ENCODE results near the gene BRK1. TPM values are rescaled to one million over a fixed set of nuclear protein-coding genes. Genes with fewer than 3 reads are reported as not detected.
"Not testable (repeated sequence)": the region's sequence is repeated elsewhere in the genome, so short reads cannot be mapped to it uniquely, and the experiment has no call there.

BRK1 gene
- total and polyA plus RNA-seq, 4 donors = 103 to 372 (median 197) TPM

DNA sequence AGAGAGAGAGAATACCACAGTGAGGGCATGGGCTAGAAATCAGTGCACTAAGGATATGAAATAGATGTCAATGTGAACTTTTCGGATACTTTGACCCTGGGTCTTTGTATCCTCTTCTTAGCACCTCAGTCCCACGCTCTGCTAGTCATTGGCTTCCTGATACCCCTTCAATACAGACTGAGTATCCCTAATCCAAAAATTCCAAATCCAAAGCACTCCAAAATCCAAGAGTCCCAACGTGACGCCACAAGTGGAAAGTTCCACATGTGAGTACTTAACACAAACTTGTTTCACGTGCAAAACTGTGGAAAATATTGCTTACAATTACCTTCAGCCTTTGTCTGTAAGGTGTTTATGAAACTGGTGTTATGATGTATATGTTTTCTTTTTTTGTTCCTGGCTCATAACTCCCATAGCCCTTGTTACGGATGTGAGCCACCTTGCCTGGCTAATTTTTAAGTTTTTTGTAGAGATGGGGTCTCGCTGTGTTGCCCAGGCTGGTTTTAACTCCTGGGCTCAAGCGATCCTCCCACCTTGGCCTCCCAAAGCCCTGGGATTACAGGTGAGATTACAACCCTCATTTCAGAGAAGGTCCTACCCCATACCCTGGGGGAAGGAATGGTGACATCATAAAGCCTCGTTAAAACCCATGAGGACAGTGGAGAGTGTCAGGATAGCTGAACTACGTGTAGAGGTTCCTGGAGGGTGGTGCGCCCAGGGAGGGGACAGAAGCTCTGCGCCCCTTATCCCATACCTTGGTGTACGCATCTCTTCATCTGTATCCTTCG, 39.1 kb downstream of the BRK1 start:
- Histone ChIP-seq H3K4me3 (ENCODE audit: low read length in 2 of 2) (no peak overlapping the region), H3K4me1 (ENCODE audit: control insufficient read depth in 1 of 2, insufficient read depth in 2 of 2, low read length in 2 of 2) (no peaks in the 10 kb centered on the region), H3K36me3 (ENCODE audit: control insufficient read depth in 1 of 2, insufficient read depth in 2 of 2, low read length in 1 of 2) (peaks cover 0 to 3% of the 10 kb centered on the region in 2 donors), H3K27me3 (ENCODE audit: control insufficient read depth in 1 of 2, insufficient read depth in 2 of 2, low read length in 1 of 2) (no peaks in the 10 kb centered on the region), H3K9me3 (ENCODE audit: control insufficient read depth, low read length) (peaks cover 2% of the 10 kb centered on the region), H3K27ac (ENCODE audit: low read depth in 1 of 2, low read length in 2 of 2) (no peak overlapping the region)
- intact Hi-C loops (cut with DNase I) = no loop called here
- ATAC-seq (ENCODE audit: low FRiP score) (no peak), DNase-seq (no peak)
- 86 to 89% methylated on average over 14 of the region's 14 CpGs for WGBS, 2 donors

DNA sequence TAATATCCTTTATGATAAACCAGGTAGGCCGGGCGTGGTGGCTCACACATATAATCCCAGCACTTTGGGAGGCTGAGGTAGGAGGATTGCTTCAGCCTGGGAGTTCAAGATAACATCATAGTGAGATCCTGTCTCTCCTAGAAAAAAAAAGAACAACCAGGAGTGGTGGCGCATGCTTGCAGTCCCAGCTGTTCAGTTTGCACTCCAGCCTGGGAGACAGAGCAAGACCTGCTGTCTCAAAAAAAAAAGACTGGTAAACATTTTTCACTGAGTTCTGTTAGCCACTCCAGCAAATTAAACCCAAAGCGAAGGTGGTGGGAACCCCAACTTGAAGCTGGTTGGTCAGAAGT, 39.6 kb downstream of the BRK1 start:
- Histone ChIP-seq H3K4me1 (ENCODE audit: control insufficient read depth in 1 of 2, insufficient read depth in 2 of 2, low read length in 2 of 2) (no peaks in the 10 kb centered on the region), H3K27ac (ENCODE audit: low read depth in 1 of 2, low read length in 2 of 2) (no peak overlapping the region), H3K4me3 (ENCODE audit: low read length in 2 of 2) (no peak overlapping the region), H3K9me3 (ENCODE audit: control insufficient read depth, low read length) (peaks cover 2% of the 10 kb centered on the region), H3K27me3 (ENCODE audit: control insufficient read depth in 1 of 2, insufficient read depth in 2 of 2, low read length in 1 of 2) (no peaks in the 10 kb centered on the region), H3K36me3 (ENCODE audit: control insufficient read depth in 1 of 2, insufficient read depth in 2 of 2, low read length in 1 of 2) (peaks cover 0 to 1% of the 10 kb centered on the region in 2 donors)
- intact Hi-C loops (cut with DNase I) = no loop called here
- 91 to 92% methylated on average over 4 of the region's 4 CpGs for WGBS, 2 donors
- DNase-seq = no peak
- ATAC-seq (ENCODE audit: low FRiP score) = no peak

DNA sequence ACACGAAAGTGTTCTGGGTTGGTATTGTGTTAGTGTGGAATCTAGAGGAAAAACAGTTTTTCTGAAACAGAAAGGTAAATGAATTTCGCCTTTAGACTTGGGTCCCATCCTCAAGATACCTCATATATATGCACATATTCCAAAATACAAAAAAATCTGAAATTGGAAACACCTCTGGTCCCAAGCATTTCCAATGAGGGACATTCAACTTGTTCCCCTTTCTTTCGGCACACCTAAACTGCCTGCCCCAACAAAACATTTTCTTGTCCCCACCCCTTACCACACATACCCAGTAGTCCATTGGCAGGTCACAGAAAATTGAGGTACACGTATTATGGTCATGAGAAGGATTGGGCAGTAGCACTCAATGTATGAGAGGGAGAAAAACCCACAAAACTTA, 40.2 kb downstream of the BRK1 start:
- no peak overlapping the region for H3K4me3 ChIP-seq (ENCODE audit: low read length in 2 of 2)
- H3K36me3 ChIP-seq (ENCODE audit: control insufficient read depth in 1 of 2, insufficient read depth in 2 of 2, low read length in 1 of 2) = no peaks in the 10 kb centered on the region
- no peaks in the 10 kb centered on the region for H3K9me3 ChIP-seq (ENCODE audit: control insufficient read depth, low read length)
- no peak for DNase-seq
- 89 to 94% methylated on average over 4 of the region's 4 CpGs for WGBS, 2 donors
- intact Hi-C loops (cut with DNase I) = no loop called here
- no peaks in the 10 kb centered on the region for H3K4me1 ChIP-seq (ENCODE audit: control insufficient read depth in 1 of 2, insufficient read depth in 2 of 2, low read length in 2 of 2)
- no peaks in the 10 kb centered on the region for H3K27me3 ChIP-seq (ENCODE audit: control insufficient read depth in 1 of 2, insufficient read depth in 2 of 2, low read length in 1 of 2)
- no peak for ATAC-seq (ENCODE audit: low FRiP score)
- H3K27ac ChIP-seq (ENCODE audit: low read depth in 1 of 2, low read length in 2 of 2) = no peak overlapping the region

DNA sequence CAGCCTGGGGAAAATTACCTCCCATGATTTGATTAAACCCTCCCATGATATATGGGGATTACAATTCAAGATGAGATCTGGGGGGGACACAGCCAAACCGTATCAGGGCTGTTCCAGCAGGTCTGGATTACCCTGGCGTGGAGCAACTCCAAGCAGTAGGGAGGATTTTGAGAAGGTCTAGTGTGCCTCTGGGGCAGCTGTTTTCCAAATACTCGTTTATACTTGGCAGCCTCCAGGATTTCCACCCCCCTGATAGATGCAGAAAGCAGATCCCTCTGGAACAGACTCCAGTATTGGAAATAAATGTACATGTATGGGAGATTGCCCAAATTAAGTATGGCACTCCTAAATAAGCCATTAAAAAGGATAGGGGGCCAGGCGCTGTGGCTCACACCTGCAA, 41.6 kb downstream of the BRK1 start:
- Histone ChIP-seq H3K36me3 (ENCODE audit: control insufficient read depth in 1 of 2, insufficient read depth in 2 of 2, low read length in 1 of 2) (no peaks in the 10 kb centered on the region), H3K4me1 (ENCODE audit: control insufficient read depth in 1 of 2, insufficient read depth in 2 of 2, low read length in 2 of 2) (no peaks in the 10 kb centered on the region), H3K27ac (ENCODE audit: low read depth in 1 of 2, low read length in 2 of 2) (no peak overlapping the region), H3K4me3 (ENCODE audit: low read length in 2 of 2) (no peak overlapping the region), H3K27me3 (ENCODE audit: control insufficient read depth in 1 of 2, insufficient read depth in 2 of 2, low read length in 1 of 2) (no peaks in the 10 kb centered on the region), H3K9me3 (ENCODE audit: control insufficient read depth, low read length) (no peaks in the 10 kb centered on the region)
- DNase-seq = no peak
- no peak for ATAC-seq (ENCODE audit: low FRiP score)
- intact Hi-C loops (cut with DNase I) = no loop called here
- 73 to 82% methylated on average over 4 of the region's 4 CpGs for WGBS, 2 donors

DNA sequence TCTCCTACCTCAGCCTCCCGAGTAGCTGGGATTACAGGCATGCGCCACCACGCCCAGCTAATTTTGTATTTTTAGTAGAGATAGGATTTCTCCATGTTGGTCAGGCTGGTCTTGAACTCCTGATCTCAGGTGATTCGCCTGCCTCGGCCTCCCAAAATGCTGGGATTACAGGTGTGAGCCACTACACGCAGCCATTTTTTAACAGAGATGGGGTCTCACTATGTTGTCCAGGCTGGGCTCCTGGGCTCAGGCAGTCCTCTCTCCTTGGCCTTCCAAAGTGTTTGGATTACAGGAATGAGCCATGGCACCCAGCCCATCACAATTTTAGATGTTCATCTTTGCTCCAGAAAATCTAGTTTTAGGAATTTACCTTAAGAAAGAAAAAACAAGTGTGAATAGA, 43.1 kb downstream of the BRK1 start:
- H3K27me3 ChIP-seq (ENCODE audit: control insufficient read depth in 1 of 2, insufficient read depth in 2 of 2, low read length in 1 of 2); intact Hi-C loops (cut with DNase I); ATAC-seq (ENCODE audit: low FRiP score); H3K27ac ChIP-seq (ENCODE audit: low read depth in 1 of 2, low read length in 2 of 2); H3K9me3 ChIP-seq (ENCODE audit: control insufficient read depth, low read length); H3K4me1 ChIP-seq (ENCODE audit: control insufficient read depth in 1 of 2, insufficient read depth in 2 of 2, low read length in 2 of 2); DNase-seq; H3K4me3 ChIP-seq (ENCODE audit: low read length in 2 of 2); H3K36me3 ChIP-seq (ENCODE audit: control insufficient read depth in 1 of 2, insufficient read depth in 2 of 2, low read length in 1 of 2): not testable (repeated sequence)
- WGBS, 2 donors = 95 to 98% methylated on average over 6 of the region's 6 CpGs

DNA sequence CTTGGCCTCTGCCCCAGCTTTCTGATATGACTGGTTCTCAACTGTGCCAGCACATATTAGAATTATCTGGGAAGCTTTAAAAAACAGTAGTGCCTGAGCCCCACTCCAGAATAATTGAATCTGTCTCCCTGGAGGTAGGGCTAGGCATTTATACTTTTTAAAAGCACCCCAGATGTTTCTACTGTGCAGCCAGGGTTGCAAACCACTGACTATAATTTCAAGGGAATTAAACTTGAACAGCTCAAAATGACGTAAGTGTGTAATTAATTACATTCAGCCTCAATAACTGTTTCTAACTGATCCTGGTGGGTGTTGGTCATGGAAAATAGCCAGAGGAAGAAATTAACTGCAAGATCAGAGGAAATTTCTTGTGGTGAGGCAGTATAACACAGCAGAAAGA, 44.9 kb downstream of the BRK1 start:
- ATAC-seq (ENCODE audit: low FRiP score) = no peak
- WGBS, 2 donors = 52 to 73% methylated on average over 1 of the region's 1 CpG
- intact Hi-C loops (cut with DNase I) = loop anchor here (5.0 kb wide), 2 partner anchors 42 to 67 kb away; no protein-coding TSS in a partner anchor
- Histone ChIP-seq H3K4me1 (ENCODE audit: control insufficient read depth in 1 of 2, insufficient read depth in 2 of 2, low read length in 2 of 2) (no peaks in the 10 kb centered on the region), H3K27me3 (ENCODE audit: control insufficient read depth in 1 of 2, insufficient read depth in 2 of 2, low read length in 1 of 2) (no peaks in the 10 kb centered on the region), H3K27ac (ENCODE audit: low read depth in 1 of 2, low read length in 2 of 2) (no peak overlapping the region), H3K36me3 (ENCODE audit: control insufficient read depth in 1 of 2, insufficient read depth in 2 of 2, low read length in 1 of 2) (no peaks in the 10 kb centered on the region), H3K4me3 (ENCODE audit: low read length in 2 of 2) (no peak overlapping the region), H3K9me3 (ENCODE audit: control insufficient read depth, low read length) (no peaks in the 10 kb centered on the region)
- DNase-seq = no peak

DNA sequence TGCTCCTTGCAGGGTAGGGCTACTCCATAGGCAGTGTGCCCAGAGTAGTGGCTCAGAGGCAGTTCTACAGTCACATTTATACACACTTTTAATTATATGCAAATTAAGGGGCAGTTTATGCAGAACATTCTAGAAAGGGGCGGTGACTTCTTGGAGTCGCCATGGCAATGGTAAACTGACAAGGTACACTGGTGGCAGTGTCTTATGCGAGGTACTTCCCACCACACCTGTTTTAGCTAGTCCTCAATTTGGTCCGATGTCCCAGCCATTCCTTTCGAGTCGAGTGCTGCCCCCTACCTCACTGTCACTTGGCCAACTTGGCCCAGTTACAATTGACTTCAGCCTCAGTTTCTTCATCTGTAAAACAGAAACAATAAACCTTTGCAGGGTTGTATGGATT, 45.5 kb downstream of the BRK1 start:
- WGBS, 2 donors = 74 to 77% methylated on average over 6 of the region's 6 CpGs
- H3K4me1 ChIP-seq (ENCODE audit: control insufficient read depth in 1 of 2, insufficient read depth in 2 of 2, low read length in 2 of 2) = no peaks in the 10 kb centered on the region
- intact Hi-C loops (cut with DNase I) = loop anchor here (5.0 kb wide), 2 partner anchors 41 to 66 kb away; no protein-coding TSS in a partner anchor
- H3K4me3 ChIP-seq (ENCODE audit: low read length in 2 of 2) = no peak overlapping the region
- H3K9me3 ChIP-seq (ENCODE audit: control insufficient read depth, low read length) = no peaks in the 10 kb centered on the region
- no peaks in the 10 kb centered on the region for H3K27me3 ChIP-seq (ENCODE audit: control insufficient read depth in 1 of 2, insufficient read depth in 2 of 2, low read length in 1 of 2)
- H3K36me3 ChIP-seq (ENCODE audit: control insufficient read depth in 1 of 2, insufficient read depth in 2 of 2, low read length in 1 of 2) = no peaks in the 10 kb centered on the region
- DNase-seq = no peak
- H3K27ac ChIP-seq (ENCODE audit: low read depth in 1 of 2, low read length in 2 of 2) = no peak overlapping the region
- no peak for ATAC-seq (ENCODE audit: low FRiP score)

DNA sequence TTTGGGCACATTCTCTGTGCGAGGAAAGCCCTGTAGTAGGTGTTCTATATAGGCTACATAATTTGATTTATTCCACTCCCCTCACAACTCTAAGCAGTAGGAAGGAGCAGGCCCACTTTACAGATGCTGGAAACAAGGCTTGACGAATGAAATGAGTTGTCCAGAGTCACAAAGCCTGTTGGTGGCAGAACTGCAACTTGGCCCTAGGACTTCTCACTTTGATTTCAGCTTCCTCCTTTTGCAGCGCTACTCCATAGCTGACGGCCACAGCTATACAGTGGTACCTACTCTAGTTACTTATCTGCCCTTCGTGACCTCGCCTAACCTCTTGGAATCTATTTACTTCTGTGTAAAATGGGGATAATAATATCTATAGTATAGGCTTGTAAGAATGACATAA, 46.7 kb downstream of the BRK1 start:
- Histone ChIP-seq H3K4me3 (ENCODE audit: low read length in 2 of 2) (no peak overlapping the region), H3K4me1 (ENCODE audit: control insufficient read depth in 1 of 2, insufficient read depth in 2 of 2, low read length in 2 of 2) (no peaks in the 10 kb centered on the region), H3K27me3 (ENCODE audit: control insufficient read depth in 1 of 2, insufficient read depth in 2 of 2, low read length in 1 of 2) (no peaks in the 10 kb centered on the region), H3K27ac (ENCODE audit: low read depth in 1 of 2, low read length in 2 of 2) (no peak overlapping the region), H3K36me3 (ENCODE audit: control insufficient read depth in 1 of 2, insufficient read depth in 2 of 2, low read length in 1 of 2) (no peaks in the 10 kb centered on the region), H3K9me3 (ENCODE audit: control insufficient read depth, low read length) (no peaks in the 10 kb centered on the region)
- WGBS, 2 donors = 91 to 92% methylated on average over 6 of the region's 6 CpGs
- ATAC-seq (ENCODE audit: low FRiP score) (no peak), DNase-seq (no peak)
- intact Hi-C loops (cut with DNase I) = loop anchor here (5.0 kb wide), 2 partner anchors 40 to 65 kb away; no protein-coding TSS in a partner anchor

DNA sequence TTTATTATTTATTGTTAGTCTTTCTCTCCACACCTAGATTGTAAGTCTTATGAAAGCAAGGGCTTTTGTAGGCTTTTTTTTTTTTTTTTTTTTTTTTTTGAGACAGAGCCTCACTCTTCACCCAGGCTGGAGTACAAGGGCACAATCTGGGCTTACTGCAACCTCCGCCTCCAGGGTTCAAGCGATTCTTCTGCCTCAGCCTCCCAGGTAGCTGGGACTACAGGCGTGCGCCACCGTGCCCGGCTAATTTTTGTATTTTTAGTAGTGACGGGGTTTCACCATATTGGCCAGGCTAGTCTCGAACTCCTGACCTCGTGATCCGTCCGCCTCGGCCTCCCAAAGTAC, 48.7 kb downstream of the BRK1 start:
- H3K27me3 ChIP-seq (ENCODE audit: control insufficient read depth in 1 of 2, insufficient read depth in 2 of 2, low read length in 1 of 2); DNase-seq; ATAC-seq (ENCODE audit: low FRiP score): not testable (repeated sequence)

More for the DNA sequence above, 48.7 kb downstream of the BRK1 start:
- H3K27ac ChIP-seq (ENCODE audit: low read depth in 1 of 2, low read length in 2 of 2); H3K9me3 ChIP-seq (ENCODE audit: control insufficient read depth, low read length); H3K36me3 ChIP-seq (ENCODE audit: control insufficient read depth in 1 of 2, insufficient read depth in 2 of 2, low read length in 1 of 2); H3K4me3 ChIP-seq (ENCODE audit: low read length in 2 of 2); H3K4me1 ChIP-seq (ENCODE audit: control insufficient read depth in 1 of 2, insufficient read depth in 2 of 2, low read length in 2 of 2): not testable (repeated sequence)
- intact Hi-C loops (cut with DNase I) = loop anchor here (2.0 to 5.0 kb wide), 3 partner anchors 21 to 63 kb away; no protein-coding TSS in a partner anchor
- WGBS, 2 donors = 65 to 74% methylated on average over 12 of the region's 12 CpGs

Measured in aorta (tissue), 5 donors.